ENCODE results near the gene TNIP2.

Gene TNIP2

DNA sequence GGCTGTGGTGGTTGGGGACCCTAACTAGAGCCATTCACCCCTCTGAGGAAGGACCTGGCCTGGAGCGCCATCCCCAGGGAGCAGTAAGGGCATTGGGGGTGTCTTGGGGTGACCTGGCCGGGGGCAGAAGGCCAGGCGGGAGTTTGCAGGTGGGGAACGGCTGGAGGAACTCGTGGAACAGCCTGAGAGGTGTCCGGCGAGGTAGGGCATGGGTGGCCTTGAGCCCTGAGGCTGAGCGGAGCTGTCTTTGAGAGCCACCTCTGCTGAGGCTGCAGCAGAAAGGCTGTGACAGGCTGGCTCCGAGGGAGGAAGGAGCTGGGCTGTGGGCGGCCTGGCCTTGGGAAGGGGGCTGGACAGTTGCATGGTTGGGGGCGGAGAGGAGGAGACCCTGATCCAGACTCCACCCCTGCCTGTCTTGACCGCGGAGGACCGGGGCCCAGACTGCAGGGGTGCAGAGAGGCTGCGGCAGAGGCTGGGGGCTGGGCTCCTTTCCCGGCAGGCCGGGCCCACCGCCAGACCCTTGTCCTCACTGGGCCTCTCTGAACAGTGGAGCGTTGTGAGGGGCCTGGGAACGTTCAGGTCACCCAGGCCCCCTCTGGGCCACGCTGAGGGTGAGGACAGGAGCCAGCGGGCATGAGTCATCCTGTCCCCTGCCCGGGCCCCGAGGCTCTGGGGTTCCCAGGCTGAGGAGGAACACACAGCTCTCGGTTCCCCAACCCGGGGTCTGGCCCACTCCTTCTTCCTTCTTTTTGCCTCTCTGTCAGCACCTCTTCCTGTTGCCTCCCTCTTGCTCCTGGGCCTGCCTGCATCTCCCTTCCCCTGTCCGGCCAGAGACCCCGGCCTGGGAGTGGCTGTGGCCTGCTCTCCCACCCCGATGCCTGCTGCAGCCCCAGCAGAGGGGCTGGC lies 44.8 kb upstream of the TNIP2 start:
- H3K4me3 ChIP-seq (ENCODE audit: low read depth, low read length): peak overlapping the region; percentile 60
- TF ChIP-seq, protein P1, sequence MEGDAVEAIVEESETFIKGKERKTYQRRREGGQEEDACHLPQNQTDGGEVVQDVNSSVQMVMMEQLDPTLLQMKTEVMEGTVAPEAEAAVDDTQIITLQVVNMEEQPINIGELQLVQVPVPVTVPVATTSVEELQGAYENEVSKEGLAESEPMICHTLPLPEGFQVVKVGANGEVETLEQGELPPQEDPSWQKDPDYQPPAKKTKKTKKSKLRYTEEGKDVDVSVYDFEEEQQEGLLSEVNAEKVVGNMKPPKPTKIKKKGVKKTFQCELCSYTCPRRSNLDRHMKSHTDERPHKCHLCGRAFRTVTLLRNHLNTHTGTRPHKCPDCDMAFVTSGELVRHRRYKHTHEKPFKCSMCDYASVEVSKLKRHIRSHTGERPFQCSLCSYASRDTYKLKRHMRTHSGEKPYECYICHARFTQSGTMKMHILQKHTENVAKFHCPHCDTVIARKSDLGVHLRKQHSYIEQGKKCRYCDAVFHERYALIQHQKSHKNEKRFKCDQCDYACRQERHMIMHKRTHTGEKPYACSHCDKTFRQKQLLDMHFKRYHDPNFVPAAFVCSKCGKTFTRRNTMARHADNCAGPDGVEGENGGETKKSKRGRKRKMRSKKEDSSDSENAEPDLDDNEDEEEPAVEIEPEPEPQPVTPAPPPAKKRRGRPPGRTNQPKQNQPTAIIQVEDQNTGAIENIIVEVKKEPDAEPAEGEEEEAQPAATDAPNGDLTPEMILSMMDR (IDR thresholded peaks at IDR 0.05; ENCODE audit: borderline replicate concordance, insufficient read depth, low read depth, low read length): no peak

DNA sequence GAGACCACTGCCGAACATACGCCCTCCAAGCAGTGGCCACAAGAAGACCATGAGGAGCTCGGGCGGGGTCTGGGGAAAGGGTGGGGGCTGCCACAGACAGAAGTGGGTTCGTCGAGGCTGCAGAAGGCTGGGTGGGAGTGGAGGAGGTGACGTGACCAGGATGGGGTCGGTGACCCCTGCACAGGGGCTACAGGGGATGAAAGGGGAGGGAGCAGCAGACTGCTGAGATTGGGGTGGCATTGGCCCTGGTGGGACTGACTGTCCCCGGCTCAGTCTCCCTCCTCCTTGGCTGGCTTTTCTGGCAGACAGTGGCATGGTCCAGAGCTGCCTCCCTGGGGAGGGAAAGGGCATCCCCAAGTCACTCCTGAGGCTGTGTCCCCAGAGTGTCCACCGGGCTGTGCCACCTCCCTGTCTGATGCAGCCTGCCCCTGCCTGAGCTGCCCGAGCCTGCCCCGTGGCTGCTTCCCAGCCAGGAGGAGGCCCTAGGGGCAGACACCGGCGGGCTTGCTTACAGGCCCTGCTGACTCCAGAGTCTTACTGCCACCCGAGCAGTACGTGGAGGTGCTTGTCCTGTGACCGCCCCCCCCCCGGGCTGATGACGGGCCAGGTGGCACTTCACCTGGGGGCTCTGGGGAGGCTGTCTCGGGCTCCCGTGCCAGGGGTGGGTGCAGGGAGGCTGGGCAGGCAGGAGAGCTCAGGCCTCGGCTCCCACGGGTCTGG lies 44.0 kb upstream of the TNIP2 start:
- H3K4me3 ChIP-seq (ENCODE audit: low read depth, low read length): peak overlapping the region; percentile 60
- TF ChIP-seq, protein P1 (IDR thresholded peaks at IDR 0.05; ENCODE audit: borderline replicate concordance, insufficient read depth, low read depth, low read length): no peak

GRCh38 chr4:2799224-2799911 lies 43.2 kb upstream of the TNIP2 start:
- peak overlapping the region; percentile 60 for H3K4me3 ChIP-seq (ENCODE audit: low read depth, low read length)
- TF ChIP-seq, protein P1 (IDR thresholded peaks at IDR 0.05; ENCODE audit: borderline replicate concordance, insufficient read depth, low read depth, low read length): no peak

DNA sequence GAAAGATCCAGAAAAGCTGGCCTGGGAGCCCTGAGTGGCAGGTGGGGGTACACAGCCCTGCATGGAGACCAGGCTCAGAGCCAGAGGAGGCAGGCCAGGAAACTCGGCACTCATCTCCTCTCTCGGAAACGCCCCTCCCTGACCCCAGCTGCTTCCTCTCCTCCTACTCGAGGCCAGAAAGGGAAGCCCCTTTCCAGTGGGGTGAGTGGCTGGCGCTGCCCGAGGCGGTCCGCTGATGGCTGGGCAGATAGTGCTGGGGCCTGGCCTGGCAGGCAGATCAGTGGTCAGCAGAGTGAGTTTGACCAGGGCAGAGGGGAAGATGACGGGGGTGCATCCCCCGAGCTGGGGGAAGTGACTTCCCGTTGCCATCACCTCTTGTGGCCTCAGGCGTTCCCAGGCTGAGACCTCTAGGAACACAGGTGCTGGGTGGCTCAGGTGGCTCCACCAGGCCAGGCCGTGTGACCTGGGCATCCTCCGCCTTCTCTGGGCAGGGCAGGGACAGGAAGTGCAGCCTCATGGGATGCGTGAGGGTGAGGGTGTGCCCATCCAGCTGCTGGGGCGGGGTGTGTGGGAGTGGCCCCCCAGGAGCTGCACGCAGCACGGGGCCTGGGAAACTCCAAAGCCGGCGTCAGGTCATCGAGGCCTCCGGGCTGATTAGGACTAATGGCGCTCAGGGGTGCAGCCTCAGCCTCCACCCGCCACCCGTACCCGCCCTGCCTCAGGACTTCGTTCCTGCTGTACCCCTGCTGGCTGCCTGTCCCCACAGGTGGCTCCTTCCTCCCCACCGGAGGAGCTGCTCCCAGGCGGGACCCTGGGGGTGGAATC lies 42.5 kb upstream of the TNIP2 start:
- peak overlapping the region; percentile 60 for H3K4me3 ChIP-seq (ENCODE audit: low read depth, low read length)
- TF ChIP-seq, protein P1 (IDR thresholded peaks at IDR 0.05; ENCODE audit: borderline replicate concordance, insufficient read depth, low read depth, low read length): no peak

DNA sequence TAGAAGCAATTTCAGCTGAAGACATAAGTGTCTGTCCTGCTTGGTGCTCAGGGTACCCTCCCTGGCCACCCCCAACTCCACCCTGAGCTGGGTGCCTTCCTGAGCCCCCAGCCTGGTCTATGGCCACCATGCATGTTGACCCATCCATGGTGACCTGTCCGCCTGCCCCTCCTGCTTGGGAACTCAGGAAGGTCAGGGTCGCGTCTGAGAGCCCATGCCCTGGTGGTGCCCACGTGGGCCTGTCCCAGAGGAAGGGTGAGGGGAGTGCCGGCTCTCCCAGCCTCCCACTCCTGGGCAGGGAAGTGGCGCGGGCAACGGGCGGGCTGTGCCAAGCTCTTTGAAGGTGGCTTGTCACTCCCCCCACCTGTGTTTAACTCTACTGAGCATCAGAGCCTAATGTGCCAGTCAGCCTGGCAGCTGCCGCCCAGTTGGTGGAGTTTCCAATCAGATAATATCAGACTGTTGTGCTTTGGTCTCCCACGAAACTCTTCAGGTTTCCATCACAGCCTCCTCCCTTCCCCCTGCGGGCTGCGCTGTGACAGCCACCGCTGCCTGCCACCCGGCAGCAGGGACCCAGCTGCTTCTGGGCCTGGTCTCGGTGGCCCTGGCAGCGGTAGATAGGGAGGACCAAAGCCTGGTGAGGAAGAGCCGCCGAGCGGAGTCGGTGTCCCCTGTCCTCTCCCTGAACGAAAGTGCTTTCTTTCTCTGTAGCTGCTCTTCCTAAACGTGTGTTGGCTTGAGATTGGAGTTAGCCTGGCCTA lies 41.6 kb upstream of the TNIP2 start:
- no peak overlapping the region for H3K4me3 ChIP-seq (ENCODE audit: low read depth, low read length)
- TF ChIP-seq, protein P1 (IDR thresholded peaks at IDR 0.05; ENCODE audit: borderline replicate concordance, insufficient read depth, low read depth, low read length): no peak
